ENCODE results near the gene NECTIN1.

The NECTIN1 gene

DNA sequence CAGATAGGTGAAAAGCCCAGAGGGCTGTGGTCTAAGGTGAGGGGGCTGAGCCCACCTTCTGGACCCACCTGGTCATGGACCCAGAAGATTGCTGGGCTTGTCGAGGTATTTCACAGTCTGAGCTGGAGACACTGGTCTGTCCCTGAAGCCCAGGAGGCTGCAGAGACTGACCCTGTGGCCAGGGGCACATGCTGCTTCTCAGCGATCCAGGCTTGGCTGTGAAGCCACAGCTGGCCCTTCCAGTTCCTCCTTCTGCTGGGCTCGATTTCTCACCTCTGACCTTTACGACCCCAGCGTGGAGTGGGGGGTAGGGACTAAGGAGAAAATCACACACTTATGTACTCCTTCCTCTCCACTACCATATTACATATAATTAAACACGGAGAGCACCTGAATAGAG, 88.5 kb downstream of the NECTIN1 start:
- DNase-seq (ENCODE audit: low read depth) = no peak

DNA sequence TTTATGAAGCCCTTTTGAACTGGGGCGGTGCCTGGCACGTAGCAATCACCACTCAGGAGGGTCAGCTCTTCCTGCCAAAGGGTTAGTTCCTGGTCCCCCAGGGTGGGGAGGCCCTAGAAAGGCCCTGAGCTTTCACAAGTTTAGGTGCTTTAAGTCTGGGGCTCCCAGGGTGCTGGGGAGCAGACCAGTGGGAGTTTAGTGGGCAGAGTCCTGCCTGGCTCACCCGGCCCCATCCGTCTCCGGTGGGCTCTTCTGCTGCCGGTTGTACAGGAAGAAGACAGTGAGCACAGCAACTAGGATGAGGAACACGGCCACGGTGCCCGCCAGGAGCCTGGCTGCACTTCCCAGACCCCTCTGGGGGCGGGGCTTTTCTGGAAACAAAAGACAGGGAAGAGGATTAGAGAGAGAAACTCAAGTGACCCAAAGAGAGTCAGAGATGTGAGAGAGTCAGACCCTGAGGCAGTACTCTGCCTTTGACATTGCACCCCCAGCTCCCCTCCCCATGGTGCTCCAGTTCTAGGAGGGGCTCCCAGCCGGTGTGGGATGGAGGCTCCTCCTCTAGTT, 89.3 kb downstream of the NECTIN1 start:
- no peak for DNase-seq (ENCODE audit: low read depth)

DNA sequence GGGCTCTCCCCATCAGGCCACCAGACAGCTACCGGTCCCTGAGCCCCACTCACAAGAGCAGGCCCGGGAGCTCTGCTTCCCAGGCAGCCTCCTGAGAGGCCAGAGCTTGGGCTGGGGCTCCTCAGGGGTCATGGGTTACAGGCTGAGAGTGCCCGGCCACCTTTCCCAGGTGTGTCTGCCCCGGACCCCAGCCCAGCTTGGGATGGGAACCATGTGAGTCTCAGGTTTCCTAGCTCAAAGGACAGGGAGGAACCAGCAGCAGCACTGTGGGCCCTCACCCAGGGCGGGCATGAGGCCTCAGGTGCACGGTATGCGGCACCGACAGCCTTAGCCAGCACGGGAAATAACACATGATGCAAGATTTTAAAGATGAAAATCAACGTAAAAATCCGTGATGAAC, 90.1 kb downstream of the NECTIN1 start:
- DNase-seq (ENCODE audit: low read depth) = no peak

GRCh38 chr11:119637481-119637880, 91.5 kb downstream of the NECTIN1 start:
- DNase-seq (ENCODE audit: low read depth) = no peak

GRCh38 chr11:119635776-119636175, 93.2 kb downstream of the NECTIN1 start:
- DNase-seq (ENCODE audit: low read depth) = no peak

- DNase-seq (ENCODE audit: low read depth) = no peak
Observed at GRCh38 chr11:119635041-119635740, 93.8 kb downstream of the NECTIN1 start.

GRCh38 chr11:119634301-119634700, 94.7 kb downstream of the NECTIN1 start:
- no peak for DNase-seq (ENCODE audit: low read depth)

GRCh38 chr11:119629834-119630624, 99.0 kb downstream of the NECTIN1 start:
- DNase-seq (ENCODE audit: low read depth) = no peak

DNA sequence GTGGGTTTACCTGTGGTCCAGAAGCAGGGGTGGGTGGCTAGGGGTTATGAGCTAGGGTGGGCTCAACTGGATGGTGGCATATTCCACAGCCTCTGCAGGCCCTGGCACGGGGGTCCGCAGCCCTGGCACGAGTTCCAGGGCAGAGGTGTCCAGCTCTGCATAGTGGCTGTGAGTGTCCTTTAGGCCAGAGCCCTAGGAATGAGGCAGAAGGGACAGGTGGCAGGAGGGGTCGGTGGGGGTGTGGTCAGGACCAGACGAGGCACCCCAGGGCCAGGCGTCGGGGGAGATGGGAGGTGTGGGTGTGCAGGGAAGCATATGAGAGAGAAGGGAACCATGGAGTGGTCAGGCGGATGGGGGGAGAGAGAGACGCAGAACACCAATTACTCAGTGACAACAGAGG, 99.9 kb downstream of the NECTIN1 start:
- no peak for DNase-seq (ENCODE audit: low read depth)

DNA sequence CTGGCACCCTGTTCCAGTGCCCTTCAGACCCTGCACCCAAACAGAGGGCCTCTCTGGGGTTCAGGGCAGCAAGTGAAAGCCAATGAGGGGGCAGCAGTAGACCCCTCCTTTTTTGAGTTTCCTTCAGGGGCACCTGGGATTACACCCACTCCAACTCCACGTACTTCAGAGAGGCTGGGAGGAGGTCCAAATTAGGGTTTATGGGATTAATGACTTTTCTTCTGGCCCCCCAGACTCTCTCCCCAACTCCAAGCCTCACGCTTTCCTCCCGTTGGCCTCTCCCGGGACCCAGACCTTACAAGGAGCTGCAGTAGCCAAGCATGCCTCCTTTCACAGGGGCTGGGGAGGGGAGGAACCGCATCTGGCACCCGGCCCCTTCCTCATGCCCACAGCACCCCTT, 101.7 kb downstream of the NECTIN1 start:
- DNase-seq (ENCODE audit: low read depth) = no peak

- no peak for DNase-seq (ENCODE audit: low read depth)
Observed at GRCh38 chr11:119626871-119627270, 102.1 kb downstream of the NECTIN1 start.

DNA sequence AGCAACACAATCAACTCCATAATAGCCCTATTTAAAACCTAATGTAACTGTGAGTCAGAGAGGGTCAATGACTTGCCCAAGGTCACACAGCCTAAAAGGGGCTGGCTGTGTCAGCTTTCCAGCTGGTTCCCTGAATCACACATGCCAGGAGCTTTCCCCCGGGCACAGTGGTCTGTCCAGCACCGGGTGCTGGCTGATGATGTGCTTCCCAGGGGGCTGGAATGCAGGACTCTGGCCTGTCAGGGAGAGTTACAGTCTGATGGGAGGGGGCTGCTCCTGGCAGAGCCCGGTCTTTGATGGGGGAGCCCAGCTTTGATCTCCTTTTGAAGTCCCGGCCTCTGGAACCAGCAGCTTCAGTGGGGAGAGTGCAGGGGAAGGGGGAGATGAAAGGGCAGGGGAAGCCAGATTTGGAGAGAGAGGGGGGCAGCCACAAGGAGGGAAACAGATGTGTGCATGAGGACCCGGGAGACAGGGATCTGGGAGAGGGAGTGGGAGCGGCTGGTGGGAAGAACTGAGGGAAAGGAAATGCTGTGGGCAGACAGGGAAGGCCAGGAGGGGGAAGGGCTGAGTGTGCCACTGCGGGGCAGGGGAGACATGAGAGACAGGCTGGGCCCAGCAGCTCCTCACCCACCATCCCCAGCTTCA, 102.7 kb downstream of the NECTIN1 start:
- DNase-seq (ENCODE audit: low read depth) = no peak

DNA sequence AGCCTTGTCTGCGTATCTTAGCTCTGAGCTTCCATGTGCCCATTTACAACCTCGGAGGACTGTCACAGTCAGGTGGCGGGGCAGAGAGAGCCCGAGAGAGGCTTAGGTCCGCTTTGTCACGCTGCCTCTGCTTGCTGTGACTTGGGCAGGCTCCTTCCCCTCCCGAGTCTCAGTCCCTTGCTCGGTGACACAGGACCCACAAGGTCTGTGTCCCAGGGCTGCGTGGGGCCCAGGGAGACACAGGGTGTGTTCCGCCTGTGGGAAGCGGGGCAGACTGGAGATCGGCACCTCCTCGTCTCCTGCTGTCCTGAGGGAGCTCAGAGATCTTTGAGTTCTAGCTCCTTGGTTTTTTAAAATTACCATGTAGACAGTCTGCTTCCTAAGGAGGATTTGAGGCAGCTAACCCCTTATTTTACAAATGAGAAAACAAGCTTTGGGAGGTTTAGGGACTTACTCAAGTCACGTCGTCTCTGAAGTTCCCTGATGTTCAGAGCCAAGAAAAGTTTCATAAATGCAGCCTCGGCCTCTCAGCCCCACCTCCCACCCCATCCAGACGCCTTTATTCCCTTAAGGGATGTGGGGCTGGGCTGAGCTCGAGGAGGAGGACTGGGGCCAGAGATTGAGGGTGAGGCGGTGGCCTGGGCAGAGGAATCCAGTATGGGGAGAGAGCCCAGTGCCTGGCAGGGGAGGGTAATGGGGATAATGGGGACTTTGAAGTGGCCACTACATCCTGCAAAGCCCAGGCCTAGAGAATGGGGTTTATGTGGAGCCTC, 103.6 kb downstream of the NECTIN1 start:
- no peak for DNase-seq (ENCODE audit: low read depth)

DNA sequence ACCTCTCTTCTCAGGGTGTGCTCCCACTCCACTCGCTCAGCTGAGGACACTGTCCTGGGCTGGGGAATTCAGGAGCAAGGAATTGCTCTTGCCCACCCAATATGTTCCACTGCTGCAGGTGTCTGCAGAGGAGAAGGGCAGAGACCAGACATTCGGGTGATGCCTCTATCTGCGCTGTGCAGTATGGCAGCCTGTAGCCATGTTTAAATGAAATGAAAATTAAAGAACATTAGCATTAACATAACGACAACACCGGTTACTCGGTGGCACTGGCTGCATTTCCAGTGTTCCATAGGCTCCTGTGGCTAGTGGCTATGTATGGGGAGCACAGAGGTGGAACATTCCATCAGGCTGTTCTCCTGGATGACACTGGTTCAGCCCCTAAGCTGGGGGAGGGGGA, 104.4 kb downstream of the NECTIN1 start:
- no peak for DNase-seq (ENCODE audit: low read depth)

- DNase-seq (ENCODE audit: low read depth) = no peak
Observed at GRCh38 chr11:119624102-119624615, 104.8 kb downstream of the NECTIN1 start.

DNA sequence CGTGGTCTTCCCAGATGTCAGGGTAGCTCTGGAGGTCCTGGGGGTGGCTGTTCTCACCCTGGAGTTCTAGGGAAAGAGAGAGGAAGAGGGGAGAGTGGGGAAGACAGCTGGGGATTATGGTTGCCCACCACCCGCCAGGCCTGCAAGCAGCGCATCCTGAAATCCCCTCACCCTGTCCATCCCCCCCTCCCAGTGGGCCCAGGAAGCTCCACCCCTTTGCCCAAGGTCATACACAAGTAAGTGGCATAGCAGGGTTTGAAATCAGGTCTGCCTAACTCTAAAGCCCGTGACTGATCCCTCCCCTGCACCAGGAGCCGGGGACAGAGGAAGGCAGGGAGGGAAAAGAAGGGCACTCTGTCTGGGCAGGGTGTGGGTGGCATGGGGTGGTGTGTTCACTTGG, 105.3 kb downstream of the NECTIN1 start:
- DNase-seq (ENCODE audit: low read depth) = no peak

GRCh38 chr11:119622454-119623143, 106.4 kb downstream of the NECTIN1 start:
- DNase-seq (ENCODE audit: low read depth) = no peak

DNA sequence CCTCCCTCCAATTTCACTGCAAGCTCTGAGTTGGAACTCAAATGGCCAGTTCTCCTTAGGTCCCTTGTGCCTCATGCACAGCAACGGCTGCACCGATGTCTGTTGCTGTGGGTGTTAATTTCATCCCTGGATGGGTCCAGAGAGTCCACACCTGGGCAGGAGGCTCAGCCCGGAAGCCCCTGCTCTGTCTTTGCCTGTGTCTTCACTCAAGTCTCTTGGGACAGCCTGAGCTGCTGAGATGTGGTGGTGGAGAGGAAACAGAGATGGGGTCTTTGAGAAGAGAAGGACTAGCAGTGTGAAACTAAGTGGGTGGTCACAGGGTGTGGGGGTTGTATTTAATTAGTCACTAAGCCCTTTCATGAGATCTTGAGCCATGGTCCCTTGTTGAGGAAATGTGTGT, 109.3 kb downstream of the NECTIN1 start:
- DNase-seq (ENCODE audit: low read depth) = no peak

DNA sequence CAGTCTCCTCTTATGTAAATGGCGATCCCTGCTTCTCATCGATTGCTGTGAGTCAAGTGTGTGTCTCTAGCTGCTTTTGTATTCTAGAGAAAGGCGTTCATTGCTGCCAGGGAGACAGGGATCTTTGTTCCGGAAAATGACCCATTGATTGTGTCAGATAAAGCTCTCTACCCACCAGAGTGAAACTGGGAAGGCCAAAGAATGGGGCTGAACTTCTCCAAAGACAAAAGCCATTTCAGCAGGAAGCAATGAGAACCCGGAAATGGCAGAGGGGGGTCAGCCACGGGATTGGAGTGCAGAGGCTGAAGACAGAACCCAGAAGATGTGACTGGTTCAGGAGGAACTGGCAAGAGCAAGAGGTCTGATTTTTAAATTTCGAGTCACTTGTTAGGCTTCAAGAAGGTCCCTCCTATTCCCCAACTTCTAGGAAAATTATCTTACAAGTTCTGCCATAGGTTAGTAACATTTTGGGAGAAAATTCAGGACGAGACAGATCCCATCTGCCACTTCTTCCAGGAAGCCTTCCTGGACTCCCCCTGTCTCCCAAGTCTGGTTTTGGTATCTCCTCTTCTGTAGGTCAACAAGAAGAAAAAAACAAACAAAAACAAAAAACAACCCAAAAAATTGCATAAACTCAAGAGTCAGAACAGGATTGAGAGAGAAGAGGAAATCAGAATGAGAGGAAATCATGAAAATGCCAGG, 110.6 kb downstream of the NECTIN1 start:
- DNase-seq (ENCODE audit: low read depth) = no peak

DNA sequence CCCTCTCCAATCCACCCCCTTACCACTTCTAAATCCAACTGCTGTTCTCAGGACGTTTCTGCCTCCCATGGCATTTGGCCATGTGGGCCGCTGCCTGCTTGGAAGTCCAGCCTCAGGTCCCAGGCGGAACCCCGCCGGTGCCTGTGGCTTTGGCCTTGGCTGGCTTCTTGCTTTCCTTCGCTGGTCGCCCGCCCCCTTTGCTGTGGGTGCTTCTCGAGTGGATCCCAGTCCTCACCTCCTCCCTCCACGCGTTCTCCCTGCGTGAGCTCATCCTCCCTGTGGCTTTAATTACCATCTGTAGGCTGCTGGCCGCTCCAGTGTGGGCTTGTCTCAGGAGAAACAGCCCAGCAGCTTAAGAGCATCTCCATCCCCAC, 111.7 kb downstream of the NECTIN1 start:
- no peak for DNase-seq (ENCODE audit: low read depth)
